Fibroblast of gingiva (primary cell): ENCODE measurements around the gene AOPEP.

Experiments
- DNase-seq: peaks from one replicate; pipeline ENCODE4 v3.0.0-alpha.2; 2011; ENCODE audit warnings: low read depth

The AOPEP gene

GRCh38 chr9:95084254-95084934 lies 357.9 kb downstream of the AOPEP start:
- DNase-seq = no peak

- no peak for DNase-seq
Observed at GRCh38 chr9:95085036-95085770, 358.7 kb downstream of the AOPEP start.

- no peak for DNase-seq
Observed at GRCh38 chr9:95085861-95086563, 359.5 kb downstream of the AOPEP start.

GRCh38 chr9:95086564-95086955 lies 360.1 kb downstream of the AOPEP start:
- no peak for DNase-seq

- DNase-seq = no peak
Observed at GRCh38 chr9:95087659-95088242, 361.3 kb downstream of the AOPEP start.

GRCh38 chr9:95088421-95089161 lies 362.1 kb downstream of the AOPEP start:
- no peak for DNase-seq

- no peak for DNase-seq
Observed at GRCh38 chr9:95089257-95090022, 362.9 kb downstream of the AOPEP start.

GRCh38 chr9:95090023-95090791 lies 363.7 kb downstream of the AOPEP start:
- no peak for DNase-seq

- DNase-seq = no peak
Observed at GRCh38 chr9:95090871-95091577, 364.5 kb downstream of the AOPEP start.

- DNase-seq = peak; percentile 60
Observed at GRCh38 chr9:95091601-95092261, 365.2 kb downstream of the AOPEP start.

GRCh38 chr9:95092262-95093072 lies 366.0 kb downstream of the AOPEP start:
- peak; percentile 78 for DNase-seq

- DNase-seq = no peak
Observed at GRCh38 chr9:95093586-95093985, 367.1 kb downstream of the AOPEP start.

- no peak for DNase-seq
Observed at GRCh38 chr9:95094002-95094401, 367.5 kb downstream of the AOPEP start.

GRCh38 chr9:95095641-95096355 lies 369.3 kb downstream of the AOPEP start:
- no peak for DNase-seq

GRCh38 chr9:95096381-95096780 lies 369.9 kb downstream of the AOPEP start:
- DNase-seq = no peak

- DNase-seq = no peak
Observed at GRCh38 chr9:95096807-95097206, 370.3 kb downstream of the AOPEP start.

- no peak for DNase-seq
Observed at GRCh38 chr9:95097279-95097678, 370.8 kb downstream of the AOPEP start.
